Ishikawa (cell line): ENCODE results near the gene ABCB6.

Source experiments
- CEBPB ChIP-seq: IDR thresholded peaks from 2 replicates; pipeline ENCODE4 v1.6.1; 2012
- CREB1 ChIP-seq: IDR thresholded peaks from 2 replicates; pipeline ENCODE4 v1.6.1; 2012; ENCODE audit warnings: low read depth
- EP300 ChIP-seq: IDR thresholded peaks from 2 replicates; pipeline ENCODE4 v1.6.1; 2012; ENCODE audit warnings: borderline replicate concordance
- MAX ChIP-seq: IDR thresholded peaks from 2 replicates; pipeline ENCODE4 v1.6.1; 2012
- NFIC ChIP-seq: IDR thresholded peaks from 2 replicates; pipeline ENCODE4 v1.6.1; 2012
- RAD21 ChIP-seq: IDR thresholded peaks from 2 replicates; pipeline ENCODE4 v1.6.1; 2012; ENCODE audit warnings: low read depth
- REST ChIP-seq: IDR thresholded peaks from 2 replicates; pipeline ENCODE4 v1.6.1; 2012; ENCODE audit warnings: low read depth, mild to moderate bottlenecking
- TAF1 ChIP-seq: IDR thresholded peaks from 2 replicates; pipeline ENCODE4 v1.6.1; 2012; ENCODE audit warnings: low read depth, mild to moderate bottlenecking
- TEAD4 ChIP-seq: IDR thresholded peaks from 2 replicates; pipeline ENCODE4 v1.6.1; 2012
- YY1 ChIP-seq: IDR thresholded peaks from 2 replicates; pipeline ENCODE4 v1.6.1; 2012; ENCODE audit warnings: low read depth
- ZBTB7A ChIP-seq: IDR thresholded peaks from 2 replicates; pipeline ENCODE4 v1.6.1; 2012; ENCODE audit warnings: low read depth

GRCh38 chr2:219229305-219230058, 10.7 kb upstream of the ABCB6 start, which contains the start of the genes ANKZF1 and ATG9A:
- TF ChIP-seq CEBPB (peak; percentile 44), NFIC (peak; percentile 37; the same call in 1 of the 2 replicates), TAF1 (peak; percentile 76), RAD21 (0 out of 2 replicates have a peak, but pooled peaks have one; percentile 6), MAX (no peak; the same call in 1 of the 2 replicates), YY1 (no peak), EP300 (no peak; the same call in 1 of the 2 replicates), ZBTB7A (no peak; the same call in 1 of the 2 replicates), CREB1 (peak; percentile 74), TEAD4 (0 out of 2 replicates have a peak, but pooled peaks have one; percentile 14), REST (no peak)
